Right ventricle myocardium superior (tissue), 1 donor: ENCODE results near the gene ARHGAP26. TPM values are rescaled to one million over a fixed set of nuclear protein-coding genes. Genes with fewer than 3 reads are reported as not detected.

Experiments used
- ATAC-seq: fragments of 200-7000 bp; cut with Tn5 transposase; one replicate; pipeline ENCODE4 v1.9.1; 2020; ENCODE audit warnings: mild to moderate bottlenecking; ENCODE audit not compliant: poor library complexity
- DNase-seq: peaks from one replicate; pipeline ENCODE4 v3.0.0-alpha.2; 2020
- intact Hi-C: fragments of 100-400 bp; cut with DNase I; formaldehyde crosslinking; loops from one replicate; pipeline ENCODE4 v1.11.2; 2022
- total RNA-seq: library from RNA; stranded (reverse); fragmentation: NEBNext Ultra II Directional; extraction: Animal tissue kit (Norgen Biotek cat#: 25700); gene quantifications from one replicate; pipeline ENCODE4 v1.2.1, GENCODE V29; 2021
- donor health status: DM: no; HTN: yes; CAD: no; lungs with severe emphysema.

ARHGAP26 gene
- total RNA-seq, 1 donor from 2014 or later: 32.5 TPM

DNA sequence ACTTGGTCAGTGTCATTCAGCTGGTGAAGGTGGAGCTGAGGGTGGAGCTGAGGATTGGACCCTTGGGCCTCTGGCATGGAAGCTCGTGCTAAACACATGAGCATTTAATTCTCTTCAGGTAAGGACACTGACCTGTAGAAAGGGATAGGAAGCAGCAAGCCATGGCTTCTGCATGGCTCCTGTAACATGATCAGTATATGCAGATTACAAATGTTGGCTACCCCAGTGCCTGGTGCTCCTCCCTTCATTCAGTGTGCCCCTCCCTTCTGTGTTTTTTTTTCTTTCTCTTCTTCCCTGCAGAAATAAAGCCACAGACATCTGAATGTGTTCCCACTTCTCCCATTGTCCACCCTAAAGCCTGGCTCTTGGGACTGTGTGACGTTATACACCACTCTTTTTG, 52.9 kb downstream of the ARHGAP26 start:
- ATAC-seq (no peak), DNase-seq (no peak)
- intact Hi-C loops: no loop called here

DNA sequence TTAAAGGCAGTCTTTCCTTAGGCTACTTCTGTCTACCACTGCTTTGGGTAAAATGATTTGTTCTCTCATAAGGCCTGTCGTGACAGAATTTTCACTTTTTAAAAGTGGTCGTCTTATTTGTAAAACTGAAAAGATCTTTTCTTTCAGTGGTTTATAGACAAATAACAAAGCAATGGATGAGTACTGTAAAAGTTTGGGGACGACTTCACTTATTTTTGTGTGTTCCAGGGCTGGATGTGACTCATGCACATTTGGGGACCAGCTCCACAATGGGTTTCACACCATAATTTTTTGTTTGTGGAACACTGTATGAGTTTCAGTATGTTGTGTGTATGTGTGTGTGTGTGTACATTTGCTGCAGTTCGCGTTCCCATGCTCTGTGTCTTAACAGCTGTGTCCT, 53.6 kb downstream of the ARHGAP26 start:
- DNase-seq: no peak
- intact Hi-C loops: no loop called here
- ATAC-seq: no peak

DNA sequence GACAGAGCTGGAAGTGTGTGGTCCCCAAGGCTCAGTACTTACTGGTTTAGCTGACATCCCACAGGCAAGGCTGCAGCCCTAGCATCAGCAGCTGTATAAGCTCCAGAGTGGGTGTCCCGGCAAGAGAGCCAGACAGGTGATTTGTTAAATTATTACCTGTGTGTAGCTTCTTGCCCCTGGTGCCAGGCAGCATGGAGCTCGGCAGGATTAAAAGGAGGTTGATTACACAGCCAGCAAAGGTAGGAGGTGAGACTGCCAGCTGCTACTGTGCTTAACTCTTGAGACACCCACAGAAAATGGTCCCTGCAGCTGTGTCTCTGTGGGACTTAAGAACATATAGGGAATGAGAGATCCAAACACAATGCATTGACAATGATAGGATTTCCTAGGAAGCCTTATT, 54.2 kb downstream of the ARHGAP26 start:
- intact Hi-C loops: no loop called here
- DNase-seq (no peak), ATAC-seq (no peak)

DNA sequence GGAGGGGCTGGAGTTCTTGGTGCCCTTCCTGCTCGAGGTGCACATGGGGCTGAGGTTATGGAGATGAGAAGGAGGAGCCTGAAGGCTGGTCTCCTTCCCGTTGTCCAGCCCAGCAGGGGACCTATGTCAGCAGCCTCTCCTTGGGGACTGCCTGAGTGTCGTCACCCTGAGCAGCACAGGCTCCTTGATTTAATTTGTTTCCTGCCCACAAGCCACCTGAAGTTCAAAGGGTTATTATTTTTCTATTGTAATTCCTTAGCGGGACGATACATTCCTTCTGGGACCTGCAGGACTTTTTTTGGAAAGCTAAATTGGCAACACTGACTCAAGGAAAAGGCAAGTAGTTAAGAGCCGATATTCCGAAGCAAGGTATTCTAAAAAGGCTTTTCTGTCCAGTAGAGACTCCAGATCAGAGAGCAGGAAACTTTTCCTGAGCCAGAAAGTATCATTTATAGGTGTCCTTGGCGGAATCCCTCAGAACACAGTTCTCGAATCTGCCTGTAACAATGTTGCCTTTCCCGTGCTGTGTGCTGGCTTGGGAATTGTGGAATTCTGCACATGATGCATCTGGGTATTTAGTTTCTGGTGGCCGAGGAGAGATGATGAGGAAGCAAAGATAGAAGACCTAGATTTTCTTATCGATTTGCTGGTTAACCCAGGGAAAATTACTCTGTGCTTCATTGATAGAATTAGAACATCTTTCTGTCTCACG, 55.4 kb downstream of the ARHGAP26 start:
- DNase-seq: no peak
- peak; percentile 58 for ATAC-seq
- intact Hi-C loops: no loop called here

DNA sequence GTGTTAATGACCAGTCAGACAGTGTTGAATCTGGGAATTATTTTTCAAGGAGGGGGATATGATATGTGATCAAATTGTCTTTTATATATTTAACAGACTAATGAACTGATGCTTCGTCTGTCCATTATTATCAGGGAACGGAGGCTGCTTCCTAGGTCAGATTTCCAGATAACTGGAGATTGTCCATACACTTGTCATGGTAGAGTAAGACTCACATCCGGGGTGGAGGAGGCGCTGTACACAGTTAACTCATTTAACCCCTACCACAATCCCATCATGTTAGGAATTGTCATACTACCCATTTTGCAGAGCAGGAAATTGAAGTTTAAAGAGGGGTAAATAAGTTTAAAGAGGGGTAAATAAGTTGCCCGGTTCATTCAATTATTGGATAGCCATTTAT, 55.9 kb downstream of the ARHGAP26 start:
- intact Hi-C loops: no loop called here
- no peak for ATAC-seq
- DNase-seq: no peak

DNA sequence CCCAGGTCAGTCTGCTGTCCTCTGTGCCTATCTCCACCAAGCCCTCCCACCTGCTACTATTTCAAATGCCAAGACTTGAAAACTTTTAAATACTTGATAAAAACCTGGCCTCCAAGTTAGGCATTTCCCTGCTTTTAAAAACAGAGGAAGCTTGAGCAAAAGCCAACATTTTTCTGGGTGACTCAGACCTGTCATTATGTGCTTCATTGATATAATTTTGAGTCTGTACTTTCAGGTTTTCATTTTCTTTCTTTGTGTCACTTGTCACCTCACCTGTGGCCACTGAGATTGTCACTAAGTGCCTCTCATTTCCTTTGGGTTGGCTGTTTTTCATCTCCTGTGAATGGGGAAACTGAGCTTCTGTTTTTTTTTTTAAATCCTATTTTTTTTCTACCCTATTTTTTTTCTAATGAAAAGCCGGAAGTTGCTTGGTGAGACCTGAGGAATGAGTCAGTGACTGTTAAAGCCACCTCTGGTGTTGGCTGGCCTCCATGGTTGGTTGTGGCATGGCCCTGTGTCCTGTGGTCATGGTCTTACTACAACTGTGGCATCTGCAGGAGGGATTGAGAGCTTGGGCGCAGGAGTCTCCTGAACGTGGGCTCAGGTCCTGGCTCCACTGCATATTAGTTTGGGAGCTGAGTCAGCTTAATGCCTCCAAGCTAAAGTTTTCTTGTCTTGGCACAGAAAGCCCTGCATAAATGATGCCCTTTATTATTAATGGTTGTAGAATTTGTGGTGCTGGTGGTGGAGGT, 56.7 kb downstream of the ARHGAP26 start:
- DNase-seq (no peak), ATAC-seq (no peak)
- intact Hi-C loops: no loop called here

DNA sequence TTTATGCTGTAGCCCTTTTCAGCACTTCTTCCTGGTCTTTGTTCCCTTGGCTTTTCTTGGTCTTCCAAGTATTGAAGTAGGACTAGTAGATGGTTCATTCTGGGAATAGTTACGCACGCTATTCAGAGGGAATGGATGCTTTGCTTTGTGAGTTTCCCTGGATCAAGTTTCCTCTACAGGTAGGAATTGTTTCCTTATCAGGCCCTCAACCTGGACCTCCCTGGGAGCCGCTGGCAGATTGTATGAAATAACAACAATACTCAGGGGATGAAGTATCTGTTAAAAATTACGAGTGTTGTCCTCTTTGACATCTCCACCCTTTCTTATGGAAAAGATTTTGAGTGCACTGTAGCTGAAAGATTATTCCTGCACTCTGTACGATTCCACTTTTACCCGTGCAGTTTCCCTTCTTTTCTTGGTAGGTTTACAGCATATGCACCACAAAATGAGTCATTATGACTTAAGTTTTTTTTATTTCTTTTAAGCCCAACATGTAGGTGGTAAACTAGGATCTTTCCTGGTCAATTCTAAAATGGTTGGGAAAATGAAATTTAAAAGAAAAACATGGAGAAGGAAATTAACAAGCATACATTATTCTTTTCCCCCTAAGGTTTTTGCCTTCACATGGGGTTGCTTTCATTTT, 57.9 kb downstream of the ARHGAP26 start:
- DNase-seq (no peak), ATAC-seq (no peak)
- intact Hi-C loops: no loop called here

DNA sequence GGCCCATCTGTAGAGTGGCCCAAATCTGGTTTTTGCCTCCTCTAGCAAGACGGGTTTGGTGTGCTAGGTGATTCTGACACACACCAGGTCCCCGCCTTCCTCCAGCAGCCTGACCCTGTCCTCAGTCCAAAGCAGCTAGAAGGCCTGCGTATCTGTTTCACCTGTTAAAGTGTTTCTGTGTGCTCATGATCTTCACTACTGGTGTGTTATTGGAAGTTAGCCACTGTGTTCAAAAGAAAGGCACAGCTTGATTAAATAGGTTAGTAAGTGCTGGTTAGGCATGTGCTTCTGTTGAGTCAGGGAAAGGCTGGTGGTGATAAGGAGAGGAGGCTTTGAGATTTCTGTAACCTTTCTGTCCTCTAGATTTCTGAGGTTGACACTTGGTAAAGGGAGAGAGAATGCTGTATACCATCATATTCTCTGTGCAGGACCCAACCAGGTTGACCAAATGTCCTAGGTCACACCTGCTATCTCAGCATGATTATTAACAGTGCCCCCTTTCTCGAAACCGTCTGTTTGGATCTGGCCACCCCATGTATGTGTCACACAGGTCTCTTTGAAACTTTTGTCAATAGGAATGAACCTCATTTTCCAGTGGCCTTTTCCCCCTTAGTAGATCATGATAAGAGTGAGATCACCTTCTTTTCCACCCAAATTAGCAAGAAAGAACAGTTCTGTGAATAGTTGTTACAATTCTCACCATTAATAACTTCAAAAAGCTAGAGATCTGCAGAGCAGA, 58.8 kb downstream of the ARHGAP26 start:
- DNase-seq (no peak), ATAC-seq (peak; percentile 57)
- intact Hi-C loops: no loop called here

DNA sequence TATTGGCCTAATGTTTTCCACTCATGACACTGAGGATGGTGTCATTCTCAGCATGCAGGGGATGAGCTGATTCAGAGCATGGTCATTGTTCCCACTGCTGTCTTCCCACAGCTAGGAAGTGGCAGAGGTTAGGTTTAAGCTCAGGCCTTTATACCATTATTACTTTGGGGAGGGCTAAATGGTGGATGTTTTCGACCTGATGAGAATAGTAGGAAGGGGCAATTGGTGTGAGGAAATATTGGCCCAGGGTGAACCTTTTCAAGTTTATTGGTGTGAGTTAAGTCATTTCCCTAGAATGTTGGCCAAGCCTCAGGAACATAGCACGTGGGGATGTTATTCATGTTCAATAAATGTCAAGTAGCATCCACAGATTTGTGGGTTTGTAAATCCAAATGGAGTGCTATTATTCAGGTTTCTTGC, 59.6 kb downstream of the ARHGAP26 start:
- ATAC-seq (peak; percentile 12), DNase-seq (no peak)
- intact Hi-C loops: no loop called here

DNA sequence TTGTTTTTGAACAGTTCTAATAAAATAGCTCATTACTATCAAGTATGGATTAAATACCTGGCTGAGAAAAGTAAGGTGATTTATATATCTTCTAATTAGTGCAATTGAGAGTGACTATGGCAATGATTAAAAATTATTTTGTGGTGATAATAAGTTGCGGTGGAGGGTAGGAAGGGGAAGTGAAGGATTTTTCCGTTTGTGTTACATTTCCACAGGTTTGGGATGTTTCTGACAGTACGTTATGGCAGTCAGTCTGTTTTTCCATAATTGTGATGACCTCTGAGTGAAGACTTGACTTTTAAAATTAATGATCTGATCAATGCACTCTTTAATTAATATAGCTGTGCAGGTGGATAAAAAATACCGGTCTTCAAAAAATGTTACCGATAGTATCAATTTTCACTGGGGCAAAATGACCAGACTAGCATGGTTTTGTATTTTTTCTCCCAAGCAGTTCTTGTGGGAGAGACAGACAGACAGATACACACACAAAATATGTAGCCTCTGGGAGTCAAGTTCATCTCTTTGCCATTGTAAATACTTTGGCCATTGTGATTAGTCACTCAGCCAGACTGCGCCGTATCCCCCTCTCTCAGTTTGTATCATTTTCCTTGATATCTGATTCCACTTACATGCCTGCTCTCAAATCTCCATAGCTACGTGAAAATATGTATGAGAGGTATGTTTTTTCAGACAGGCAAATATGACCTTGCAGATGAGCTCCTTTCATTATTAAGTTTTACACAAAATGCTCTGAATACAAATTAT, 60.2 kb downstream of the ARHGAP26 start:
- ATAC-seq: no peak
- no peak for DNase-seq
- intact Hi-C loops: no loop called here

DNA sequence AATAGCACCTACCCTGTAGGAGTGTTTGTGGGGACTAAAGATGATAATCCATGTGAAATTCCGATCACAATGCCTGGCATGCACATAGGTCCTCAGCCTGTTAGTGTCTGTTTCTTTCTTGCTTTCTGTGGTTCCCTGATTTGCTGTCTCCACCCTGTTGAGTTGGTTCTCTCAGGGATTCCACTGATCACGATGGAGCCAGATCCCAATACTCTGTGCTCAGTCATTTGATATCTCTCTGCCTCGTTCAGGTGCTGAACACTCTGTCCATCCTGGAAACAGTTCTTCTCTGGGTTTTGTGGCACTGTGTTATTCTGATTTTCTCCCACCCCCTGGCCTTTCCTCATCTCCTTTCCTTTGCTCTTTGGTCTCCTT, 60.8 kb downstream of the ARHGAP26 start:
- DNase-seq: no peak
- intact Hi-C loops: no loop called here
- no peak for ATAC-seq

DNA sequence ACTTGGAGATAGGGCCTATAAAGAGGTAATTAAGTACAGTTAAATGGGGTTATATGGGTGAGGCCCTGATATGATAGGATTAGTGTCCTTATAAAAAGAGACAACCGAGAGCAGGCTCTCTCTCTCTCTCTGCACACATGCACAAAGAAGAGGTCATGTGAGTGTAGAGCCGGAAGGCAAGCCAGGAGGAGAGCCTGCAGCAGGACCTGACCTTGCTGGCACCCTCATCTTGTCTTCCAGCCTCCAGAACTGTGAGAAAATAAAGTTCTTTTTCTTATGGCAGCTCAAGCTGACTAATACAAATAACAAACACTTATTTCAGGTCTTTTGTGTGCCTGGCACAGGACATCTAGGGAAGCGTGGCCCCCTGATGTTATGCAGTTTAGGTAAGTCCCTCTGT, 62.1 kb downstream of the ARHGAP26 start:
- intact Hi-C loops: no loop called here
- ATAC-seq (peak; percentile 21), DNase-seq (no peak)

DNA sequence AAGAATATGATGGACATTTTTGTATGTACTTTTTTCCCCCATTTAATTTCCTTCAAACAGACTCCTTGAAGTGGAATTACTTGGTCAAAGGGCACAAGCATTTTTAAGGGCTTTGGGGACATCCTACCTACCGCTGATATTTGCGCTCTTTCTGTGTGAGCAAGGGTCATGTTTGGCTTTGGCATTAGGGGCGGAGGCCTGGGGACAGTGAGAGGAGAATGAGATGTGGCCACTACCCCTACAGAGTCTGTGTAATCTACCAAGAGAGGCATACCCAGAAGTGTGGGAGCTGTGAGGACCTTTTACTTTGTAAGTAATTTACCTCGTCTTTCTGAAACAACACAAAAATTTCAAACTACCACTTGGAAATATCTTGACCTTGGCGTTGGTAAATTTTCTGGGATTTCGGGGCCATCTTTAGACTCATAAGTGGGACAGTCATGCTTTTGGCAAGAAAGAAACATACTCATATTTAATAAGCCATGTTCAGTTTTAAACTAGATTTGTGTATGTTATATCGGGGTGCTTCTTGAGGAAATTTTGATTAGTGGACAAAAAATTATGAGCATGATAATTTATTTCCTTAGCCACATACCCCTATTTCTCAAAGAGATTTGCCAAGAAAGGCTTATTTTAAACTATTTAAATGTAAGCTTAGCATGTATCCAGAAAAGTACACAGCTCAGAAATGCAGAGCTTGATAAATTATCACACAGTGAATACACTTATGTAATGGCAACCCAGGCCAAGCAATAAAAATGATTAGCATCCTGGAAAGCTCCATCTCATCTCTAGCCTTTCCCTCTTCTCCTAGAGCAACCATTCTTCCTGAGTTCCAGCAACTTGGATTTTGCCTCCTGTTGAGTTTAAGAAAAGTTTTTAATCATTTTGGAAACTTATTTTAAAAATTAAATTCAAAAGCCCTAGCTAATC, 63.6 kb downstream of the ARHGAP26 start:
- ATAC-seq (no peak), DNase-seq (no peak)
- intact Hi-C loops: no loop called here

DNA sequence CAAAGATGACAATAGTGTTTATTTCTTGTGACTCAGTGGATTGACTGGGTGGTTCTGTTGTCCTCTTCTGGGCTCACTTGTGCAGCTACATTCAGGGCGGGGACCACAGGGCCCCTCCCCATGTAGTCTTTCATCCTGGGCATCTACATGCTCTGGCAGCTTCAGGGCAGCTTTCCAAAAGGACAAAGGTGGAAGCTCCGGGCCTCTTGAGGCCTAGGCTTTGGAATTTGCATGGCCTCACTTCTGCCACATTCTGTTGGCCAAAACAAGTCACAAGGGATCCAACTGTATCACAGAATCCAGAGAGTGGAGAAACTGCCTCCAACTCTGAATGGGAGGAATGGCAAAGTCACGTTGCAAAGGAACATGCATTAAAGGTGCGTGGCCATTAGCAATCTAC, 64.3 kb downstream of the ARHGAP26 start:
- ATAC-seq (no peak), DNase-seq (no peak)
- intact Hi-C loops: no loop called here

DNA sequence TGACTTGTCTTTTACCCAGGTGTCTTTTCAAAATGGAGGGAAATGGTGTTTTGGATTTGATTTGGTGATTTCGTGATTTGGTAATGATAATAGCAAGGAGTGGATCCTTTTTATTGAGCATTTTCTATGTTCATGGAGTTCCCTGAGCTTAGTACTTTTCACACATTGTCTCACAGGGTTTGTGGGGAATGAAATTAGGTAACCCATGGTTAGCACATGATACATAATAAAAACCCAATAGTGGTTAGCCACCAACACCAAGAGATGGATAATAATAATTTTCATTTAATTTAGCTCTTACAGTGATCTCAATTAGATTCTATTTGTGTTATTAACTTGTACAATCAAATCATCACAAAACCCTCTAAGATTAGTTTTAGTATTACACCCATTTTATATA, 65.4 kb downstream of the ARHGAP26 start:
- ATAC-seq (no peak), DNase-seq (no peak)
- intact Hi-C loops: no loop called here

DNA sequence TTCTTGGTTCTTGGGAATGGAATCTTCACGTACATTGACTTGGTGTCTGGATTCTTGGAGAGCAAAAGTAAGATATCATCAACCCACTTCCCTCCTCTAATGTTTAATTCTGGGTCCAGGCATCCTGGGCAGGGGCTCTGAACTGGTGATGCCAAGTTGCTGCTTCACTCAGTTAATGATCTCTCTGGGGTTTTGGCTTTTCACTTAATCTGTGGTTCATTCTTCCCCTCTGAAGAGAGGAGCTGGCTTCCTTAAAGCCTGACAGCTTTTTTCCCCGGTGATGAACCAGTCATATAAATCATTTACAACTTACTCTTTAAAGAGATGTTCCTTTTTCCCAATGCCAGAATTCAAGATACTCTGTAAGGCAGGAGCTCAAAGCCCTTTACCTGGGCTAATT, 65.9 kb downstream of the ARHGAP26 start:
- ATAC-seq (no peak), DNase-seq (no peak)
- intact Hi-C loops: no loop called here

DNA sequence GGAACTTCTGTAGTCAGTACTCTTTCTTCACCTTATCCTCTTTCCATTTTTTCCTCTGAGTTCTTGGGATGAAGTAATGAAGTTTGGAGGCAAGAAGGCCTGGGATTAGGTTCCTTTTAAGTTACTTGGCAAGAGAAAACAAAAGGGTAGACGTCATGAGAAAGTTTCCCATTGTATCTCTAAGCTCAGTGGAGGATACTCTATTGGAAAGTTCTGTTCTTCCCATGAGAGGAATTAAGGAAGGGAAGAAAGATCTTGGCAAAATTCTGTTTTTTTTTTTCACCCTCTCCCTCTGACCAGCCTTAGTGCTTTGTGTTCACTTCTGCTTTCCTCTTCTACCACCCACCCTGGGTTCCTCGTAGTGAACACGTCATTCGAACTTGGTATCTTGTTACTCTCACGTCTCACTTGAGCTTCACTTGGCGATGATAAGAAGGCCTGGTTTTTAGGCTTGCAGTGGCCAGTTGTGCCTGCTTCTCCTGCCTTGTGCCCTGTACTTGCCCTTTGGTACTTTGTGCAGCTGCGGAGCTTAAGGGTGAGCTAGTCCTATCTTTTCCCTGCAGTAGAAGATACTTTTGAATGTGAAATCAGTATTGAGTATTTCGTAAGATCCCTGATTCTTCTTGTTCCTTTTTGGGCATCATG, 67.0 kb downstream of the ARHGAP26 start:
- intact Hi-C loops: no loop called here
- DNase-seq: no peak
- peak; percentile 21 for ATAC-seq
